GM18873 (cell line): ENCODE data around the gene NFKB1.

Source experiments
- ATAC-seq: cut with Tn5 transposase; IDR thresholded peaks from one replicate; pipeline ENCODE4 v1.9.1; 2021; ENCODE audit warnings: mild to moderate bottlenecking, moderate library complexity, moderate number of reproducible peaks; ENCODE audit not compliant: unreplicated experiment, low FRiP score

Gene NFKB1

DNA sequence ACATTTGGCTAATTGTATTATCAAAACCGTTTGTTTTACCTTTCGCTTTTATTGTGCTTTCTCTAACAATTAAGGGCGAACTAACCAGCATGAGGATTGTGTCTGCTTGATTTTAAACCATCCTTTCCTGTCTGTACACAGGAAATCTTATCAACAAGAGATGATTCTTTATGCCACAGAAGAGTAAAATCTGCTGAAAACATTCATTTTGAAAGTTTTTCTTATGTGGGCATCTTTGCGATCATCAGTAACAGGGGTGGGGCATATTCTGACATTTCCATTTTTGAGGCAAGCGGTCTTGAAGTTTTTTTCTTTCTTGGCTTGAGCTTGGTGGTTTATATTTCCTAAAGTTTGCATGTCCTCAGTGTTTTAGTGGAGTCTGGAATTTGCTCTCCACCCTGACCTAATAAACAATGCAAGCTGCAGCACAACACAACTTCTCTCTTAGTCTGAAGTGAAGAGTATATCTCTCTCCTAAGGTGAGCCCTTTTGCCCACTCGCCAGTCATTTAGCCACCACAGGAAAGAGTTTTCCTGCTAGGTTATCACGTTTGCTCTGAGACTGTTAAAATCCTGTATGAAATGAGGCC is 26.6 kb downstream of the NFKB1 start:
- no peak for ATAC-seq

DNA sequence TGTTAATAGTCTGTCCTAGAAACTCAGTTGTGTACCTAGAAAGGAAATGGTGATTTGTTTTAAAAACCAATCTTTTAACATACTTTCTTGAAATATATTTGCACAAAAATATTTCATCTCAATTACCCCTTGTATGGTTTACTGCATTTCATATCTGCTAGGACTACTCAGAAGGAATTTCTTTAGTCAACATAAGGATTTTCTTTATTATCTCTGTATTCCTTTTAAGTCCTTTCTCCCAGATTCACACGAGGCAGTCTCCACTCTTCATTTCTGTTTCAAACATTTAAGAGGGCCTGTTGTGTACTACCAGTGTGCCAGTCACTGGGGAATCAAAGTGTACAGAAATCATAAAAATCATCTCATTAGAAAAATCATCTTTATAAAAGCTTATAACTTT is 28.8 kb downstream of the NFKB1 start:
- no peak for ATAC-seq

DNA sequence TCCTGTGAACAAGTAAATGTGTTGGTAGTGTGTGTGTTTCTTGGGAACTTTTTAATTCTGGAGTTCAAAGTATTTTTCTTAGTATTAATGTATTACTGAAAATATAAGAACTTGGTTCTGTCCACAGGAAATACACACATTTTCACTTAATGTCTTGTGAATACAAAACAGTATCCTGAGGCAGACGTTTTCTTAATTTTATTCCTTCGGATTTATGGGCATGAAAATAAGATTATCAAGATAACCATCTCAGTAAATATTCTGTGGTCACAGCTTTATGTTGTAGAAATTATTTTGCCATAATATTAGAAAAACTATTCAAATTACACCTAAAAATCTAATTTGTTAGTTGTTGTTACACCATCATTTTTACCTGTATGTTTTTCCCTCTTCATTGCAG is 29.8 kb downstream of the NFKB1 start:
- ATAC-seq = no peak

DNA sequence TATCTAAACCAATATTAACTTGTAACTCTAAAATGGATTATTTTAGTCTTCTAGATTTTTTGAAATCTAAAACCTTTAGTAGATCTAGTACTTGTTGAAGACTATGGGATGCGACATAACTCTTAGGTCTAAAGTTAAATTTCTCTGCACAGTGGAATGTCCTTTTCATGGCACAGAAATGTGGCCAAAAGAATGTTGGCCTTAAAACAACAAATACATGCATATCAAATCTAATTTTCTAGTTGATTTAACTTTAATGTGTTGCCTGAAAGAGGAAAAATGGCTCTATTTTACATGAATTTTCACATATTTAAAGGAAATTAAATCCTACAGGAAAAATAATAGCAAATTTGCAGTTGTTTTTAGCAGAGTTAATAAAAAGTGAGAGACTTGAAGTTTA is 30.3 kb downstream of the NFKB1 start:
- ATAC-seq = no peak

DNA sequence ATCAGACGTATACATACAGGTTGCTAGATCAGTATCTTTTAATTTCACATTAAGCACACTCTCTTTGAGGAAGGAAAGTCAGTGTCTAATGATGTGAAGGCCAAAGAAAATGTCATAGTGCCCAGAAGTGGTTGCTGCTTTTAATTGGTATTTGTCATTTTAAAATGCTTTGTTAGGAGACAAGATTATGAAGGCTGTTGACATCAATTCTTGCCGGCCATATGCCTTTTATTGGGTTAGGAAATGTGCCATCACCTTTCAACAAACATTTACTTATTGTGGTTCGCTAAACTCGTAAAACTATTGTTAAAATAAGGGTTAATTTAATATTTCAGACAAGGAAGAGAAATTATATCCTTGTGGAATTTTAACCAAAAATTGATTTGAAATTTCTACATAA is 32.2 kb downstream of the NFKB1 start:
- ATAC-seq = no peak

DNA sequence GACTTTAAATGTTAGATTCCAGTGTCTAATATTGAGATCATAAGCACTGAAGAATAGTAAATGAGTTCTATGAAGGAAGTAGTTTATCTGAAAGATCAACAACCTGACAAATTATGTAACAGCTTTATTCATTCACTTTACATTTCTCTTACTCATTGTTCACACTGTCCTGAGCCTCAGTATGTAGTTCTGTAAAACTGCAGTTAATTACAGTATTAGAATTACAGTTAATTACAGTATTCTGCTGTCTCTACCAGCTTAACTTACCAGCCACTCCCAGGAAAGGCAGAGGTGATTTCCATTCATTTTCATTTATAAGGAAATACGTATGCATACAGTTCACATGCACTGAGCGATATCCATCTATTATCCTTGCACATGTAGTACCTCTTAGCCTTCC is 32.7 kb downstream of the NFKB1 start:
- no peak for ATAC-seq

DNA sequence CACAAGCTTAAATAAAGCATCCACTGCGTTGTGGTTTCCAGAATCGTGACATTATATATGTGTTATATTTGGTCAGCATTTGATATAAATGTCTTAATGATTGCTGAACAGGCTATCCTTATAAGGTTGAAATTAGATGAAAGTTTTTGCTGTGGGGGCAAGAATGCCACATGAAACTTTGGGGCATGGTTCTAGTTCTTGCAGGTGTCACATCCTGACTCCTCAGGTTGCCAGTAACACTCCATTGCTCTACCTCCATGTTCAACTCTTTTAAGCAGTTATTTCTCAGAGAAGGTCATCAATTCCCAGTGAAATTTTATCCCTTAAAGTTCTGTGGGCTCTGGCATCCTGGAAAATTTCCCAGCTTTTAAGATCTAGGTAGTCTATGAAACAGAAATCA is 33.7 kb downstream of the NFKB1 start:
- ATAC-seq = no peak

DNA sequence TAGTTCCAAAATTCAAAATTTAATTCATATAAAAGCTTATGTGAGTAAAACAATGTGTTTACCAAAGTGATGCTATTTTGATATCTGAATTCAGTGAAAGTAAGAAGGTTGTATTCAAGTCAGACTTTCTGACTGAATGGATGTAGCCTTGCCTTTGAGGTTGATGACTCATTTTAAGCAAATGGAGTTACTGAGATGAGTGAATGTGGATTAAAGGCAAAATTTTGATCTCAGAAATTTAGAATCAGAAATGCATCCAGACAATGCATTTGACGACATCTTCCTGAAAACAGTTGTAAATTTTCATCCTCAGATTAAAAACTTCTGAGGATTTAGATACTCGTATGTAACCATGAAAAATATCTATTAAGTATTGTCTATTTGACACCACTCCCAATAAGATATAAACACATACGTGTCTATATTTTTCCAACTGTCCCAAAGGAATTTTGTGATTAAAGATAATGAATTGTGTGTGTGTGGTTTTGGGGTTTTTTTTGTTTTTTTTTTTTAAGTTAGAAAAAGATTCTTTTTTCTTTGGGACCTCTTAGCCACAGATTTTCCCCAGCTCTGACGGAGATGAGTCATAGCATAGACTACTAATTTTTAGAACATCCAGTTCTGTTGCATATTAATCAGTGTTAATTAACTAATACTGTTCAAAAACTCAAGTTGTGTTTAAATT is 34.4 kb downstream of the NFKB1 start:
- ATAC-seq = no peak

DNA sequence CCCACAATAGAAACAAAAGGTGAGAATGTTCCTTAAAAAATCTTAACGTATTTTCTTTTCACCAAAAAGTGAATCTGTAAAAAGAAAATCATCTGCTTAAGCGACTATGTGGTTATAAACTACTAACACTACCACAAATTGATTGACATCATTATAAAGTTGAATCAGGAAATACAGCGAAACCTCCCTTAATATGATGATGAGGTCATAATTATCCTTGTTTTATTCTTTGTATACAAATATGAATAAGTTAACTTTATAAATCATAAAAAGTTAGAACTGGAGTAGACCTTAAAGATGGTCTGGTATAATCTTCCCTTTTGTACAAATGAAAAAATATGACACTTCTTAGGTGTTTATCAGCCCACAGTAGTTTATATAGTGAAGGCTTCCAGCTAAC is 35.6 kb downstream of the NFKB1 start:
- no peak for ATAC-seq

DNA sequence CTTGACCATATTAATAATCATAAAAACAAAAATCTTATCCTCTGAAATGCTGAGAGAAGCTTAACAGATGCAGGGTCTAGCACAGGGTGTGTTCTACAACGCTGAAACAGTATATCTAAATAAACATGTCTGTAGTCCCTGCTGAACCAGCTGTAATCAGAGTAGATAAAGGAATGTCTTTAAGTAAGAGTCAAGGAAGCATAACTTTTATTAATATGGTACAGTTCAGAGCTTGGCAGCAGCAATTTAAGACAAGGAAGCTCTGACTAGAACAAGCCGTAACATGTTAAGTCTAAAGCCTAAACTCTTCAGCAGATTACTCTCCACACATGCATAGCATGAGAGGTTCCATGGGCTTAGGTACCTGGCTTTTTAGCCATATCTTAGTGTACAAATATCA is 36.1 kb downstream of the NFKB1 start:
- ATAC-seq = no peak

DNA sequence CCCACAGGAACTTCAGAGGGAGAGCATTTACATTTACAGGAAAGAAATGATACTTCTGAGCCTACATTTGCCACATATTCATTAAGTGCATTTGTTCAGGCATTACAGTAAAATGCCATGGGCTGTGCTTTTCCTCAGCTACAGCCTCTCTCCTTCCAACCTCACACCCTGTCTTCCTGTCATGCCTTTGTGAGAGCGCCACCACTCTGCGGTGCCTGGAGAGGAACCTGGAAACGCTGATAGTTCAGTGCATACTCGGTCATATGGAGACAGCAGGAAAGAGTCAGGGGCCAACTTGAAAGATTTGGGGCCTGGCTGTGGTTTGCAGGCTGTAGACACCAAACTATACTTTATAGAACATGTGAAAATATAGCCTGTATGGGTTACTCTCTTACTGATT is 40.5 kb downstream of the NFKB1 start:
- ATAC-seq = no peak

DNA sequence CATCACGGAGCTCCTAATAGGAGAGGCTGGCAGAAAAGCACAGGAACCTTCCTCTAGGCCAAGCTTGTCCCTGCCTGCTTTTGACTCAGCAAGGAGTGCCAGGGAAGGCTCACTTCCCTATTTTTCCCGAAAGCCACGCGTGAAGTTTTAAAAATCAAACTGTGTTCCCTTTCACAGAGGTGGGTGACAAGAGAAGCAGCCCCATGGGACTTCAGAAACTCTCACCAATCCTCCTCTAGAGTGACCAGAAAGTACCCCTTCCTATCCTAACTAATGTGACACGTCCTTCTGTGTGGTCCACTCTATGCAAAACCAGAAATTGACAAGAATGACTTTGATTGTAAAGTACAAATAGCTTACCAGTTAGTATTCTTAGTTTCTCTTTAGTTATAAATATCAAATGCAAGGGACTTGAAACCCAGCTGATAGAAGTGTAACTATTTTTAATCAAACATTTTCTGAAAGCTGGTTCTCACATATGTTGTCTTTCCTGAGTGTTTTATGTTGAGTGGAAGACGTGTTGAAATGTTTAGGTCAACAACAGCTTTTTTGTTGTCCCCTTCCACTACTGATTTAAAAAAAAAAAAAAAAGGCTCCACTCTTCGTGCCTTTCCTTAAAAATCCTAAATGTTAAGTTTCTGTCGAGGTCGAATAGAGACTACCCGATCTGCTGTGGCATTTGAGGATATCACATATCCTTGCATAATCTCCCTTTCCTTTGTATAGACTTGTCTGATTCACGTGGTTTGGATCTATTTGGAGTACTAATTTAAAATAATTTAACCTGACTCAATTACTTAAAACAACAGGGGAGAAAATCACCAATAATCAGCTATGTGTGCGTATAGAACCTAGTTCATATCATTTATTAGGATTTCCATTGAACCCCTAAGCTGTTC is 42.1 kb downstream of the NFKB1 start:
- ATAC-seq = peak; percentile 79

DNA sequence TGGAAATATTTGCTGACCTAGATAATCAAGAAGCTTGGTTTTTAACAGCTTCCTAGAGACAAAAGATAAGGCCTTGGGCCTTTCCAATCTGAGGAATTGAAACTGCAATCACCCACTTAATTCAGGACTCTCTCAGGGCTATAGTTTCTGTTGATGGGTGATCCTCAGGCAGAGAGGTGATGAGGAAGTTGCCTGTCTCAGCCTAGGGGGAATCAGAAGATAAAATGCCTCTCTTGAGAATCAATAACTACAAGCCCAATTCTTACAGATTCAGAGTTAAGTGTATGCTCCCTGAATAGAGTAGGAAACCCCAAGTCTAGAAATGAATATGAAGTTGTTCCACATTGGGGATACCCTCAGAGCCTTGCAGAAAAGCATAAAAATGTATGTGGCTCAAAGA is 45.5 kb downstream of the NFKB1 start:
- ATAC-seq = no peak

DNA sequence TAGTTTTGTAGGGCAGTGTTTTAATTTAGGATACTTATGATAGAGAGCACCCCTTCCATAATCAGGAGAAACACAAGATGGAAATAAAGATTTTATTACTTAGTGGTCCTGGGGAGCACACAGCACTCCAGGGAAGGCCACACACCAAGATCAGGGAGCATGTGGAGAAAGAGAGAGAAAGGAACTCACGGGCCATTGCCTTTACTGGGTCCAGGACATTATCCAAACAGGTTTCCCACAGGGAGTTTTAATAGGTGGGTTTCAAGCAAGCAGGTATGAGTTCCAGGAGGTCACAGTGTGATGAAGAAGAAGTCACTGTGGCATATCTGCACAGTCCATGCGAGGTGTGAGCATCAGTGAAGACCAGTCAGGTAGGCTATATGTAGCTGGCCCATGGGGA is 46.8 kb downstream of the NFKB1 start:
- no peak for ATAC-seq

DNA sequence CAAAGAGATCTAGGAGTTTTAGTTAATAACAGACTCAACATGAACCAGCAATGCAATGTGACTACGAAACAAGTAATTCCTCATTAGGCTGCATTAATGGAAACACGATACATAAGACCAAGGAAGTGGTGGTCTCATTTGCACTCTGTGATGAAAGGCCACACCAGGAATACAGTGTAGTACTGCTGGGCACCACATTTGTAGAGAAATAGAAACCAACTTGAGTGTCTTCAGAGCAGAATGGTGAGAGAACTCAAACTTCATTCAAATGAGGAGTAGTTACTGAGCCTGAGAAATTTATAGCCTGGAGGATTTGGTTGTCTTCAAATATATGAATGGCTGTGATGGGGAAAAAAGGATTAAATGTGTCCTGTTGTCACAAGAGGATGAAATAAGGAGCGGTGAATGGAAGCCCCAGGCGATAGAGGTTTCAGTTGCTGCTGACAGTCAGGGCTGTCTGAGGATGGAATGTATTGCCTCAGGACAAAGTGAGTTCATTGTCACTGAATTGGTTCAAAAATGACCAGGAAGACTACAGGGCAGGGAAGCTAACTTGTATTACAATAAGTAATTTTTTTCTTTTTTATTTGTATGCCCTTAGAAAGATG is 50.9 kb downstream of the NFKB1 start:
- no peak for ATAC-seq

DNA sequence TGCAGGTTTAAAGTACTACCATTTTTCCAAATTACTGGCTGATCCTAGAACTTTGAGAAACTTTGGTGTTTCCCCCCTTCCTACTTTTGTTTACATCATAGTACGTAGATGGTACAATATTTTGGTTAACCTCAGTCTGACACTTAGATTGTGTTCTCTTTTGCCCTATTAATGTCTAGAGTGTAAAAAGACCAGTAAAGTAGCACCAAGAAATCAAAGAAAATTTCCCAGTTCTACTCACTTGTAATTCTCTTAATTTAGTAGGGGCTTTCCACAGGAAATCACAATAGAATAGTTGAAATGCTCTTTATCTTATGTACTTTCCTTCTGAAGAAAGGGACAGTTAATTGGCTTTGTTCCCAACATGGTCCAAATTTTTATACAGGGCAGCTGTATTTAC is 51.6 kb downstream of the NFKB1 start:
- no peak for ATAC-seq

DNA sequence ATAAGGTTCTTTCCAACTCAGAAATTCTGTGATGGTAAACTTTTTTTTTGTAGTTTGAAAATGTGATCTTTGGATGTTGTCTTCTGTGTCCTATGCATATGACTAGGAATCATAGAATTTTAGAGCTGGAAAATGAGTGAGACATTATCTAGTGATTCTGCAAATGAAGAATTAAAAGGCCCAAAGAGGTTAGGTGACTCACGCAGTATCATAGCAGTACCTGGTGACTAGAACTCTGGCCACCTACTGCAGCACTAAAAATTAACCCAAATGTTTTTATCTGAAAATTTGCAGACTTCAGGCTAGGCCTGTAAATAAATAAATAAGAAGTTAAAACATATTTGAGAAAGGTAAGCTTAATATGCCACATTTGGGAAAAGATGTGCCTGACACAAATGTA is 52.8 kb downstream of the NFKB1 start:
- no peak for ATAC-seq

DNA sequence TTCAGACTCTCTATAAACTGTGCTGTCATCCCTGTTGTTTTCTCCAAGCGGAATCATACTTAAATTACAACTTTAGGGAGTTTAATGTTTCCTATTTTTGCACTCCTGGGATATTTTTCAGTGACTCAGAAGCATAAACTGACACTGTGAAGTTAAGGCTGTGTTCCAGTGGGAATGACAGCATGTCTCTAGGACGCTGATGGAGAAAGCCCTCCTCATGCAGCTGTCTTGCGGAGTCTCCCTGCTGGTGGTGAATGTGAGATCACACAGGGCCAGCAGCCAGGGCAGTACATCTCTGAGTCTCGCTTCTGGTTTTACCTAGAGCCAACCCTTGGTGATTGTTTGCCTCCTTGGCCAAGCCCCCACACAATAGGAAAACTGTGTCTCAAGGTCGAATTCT is 53.3 kb downstream of the NFKB1 start:
- ATAC-seq = no peak

DNA sequence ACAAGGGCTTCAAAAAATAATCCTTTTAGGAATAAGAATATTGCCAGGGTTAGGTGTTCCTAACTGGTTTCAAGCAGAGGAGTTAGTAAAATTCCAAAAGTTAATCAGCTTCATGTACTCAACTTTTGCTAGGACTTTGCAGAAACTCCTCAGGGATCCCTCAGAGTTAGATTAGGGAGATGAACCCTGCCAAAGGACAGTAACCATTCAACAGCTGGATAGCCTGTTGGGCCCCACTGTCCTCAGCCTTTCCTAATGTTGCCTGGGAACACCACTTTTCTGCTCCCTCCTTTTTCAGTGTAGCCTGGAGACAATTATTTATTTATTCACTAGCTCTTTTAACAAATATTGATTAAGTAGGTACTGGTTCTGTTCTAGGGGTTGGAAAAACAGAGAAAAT is 53.8 kb downstream of the NFKB1 start:
- ATAC-seq = no peak

DNA sequence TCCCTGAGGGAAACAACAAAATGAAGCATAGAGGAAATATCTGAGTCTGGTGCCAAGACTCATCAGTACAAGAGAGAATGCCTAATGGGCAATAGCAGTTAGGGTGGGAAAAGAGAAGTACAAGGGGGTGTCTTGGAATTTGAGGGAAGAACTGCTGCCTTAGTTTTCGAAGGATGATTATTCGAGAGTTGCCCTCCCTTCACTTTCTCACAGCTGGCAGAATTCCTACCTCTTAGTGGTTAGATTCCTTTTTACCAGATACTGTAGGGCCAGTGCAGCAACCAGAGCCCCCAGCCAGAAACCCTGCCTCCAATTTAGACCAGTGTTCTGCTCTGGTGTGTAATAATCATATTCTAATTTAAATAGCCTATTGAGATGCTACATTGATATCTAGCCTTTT is 56.5 kb downstream of the NFKB1 start:
- ATAC-seq = no peak

DNA sequence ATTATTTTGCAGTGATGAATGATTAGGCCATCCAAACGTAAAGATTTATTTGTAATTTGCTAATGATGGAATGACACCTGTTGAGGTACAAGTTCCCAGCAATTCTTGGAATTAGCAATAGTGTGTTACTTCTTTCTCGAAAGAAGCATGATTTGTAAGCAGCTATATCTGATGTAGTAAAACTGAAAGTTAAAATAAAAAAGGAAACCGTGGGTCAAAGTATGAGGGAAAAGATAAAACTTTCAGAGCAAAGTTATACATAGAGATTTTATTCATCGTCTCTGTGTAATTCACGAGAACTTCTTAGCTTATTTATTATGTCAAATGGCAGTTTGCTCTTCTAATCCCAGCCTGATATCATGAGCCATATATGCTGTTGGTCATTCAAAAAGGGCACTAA is 59.0 kb downstream of the NFKB1 start:
- no peak for ATAC-seq
